Thymus (tissue), 11 donors: ENCODE results near the gene GALNT13. TPM values are rescaled to one million over a fixed set of nuclear protein-coding genes. Genes with fewer than 3 reads are reported as not detected.

Experiments
- DNase-seq, 9 donors: peaks; one replicate each; pipeline ENCODE4 v3.0.0-alpha.2; 2013; ENCODE audit warnings: low spot score in 9 of 9, low read depth in 6 of 9, missing footprints in 1 of 9
- H3K27ac ChIP-seq, 2 donors: one replicate each; pipeline ENCODE4 v1.5.1; 2013; ENCODE audit warnings: control low read depth in 1 of 2, low read depth in 1 of 2, low read length in 1 of 2, mild to moderate bottlenecking in 1 of 2, moderate library complexity in 1 of 2
- H3K27me3 ChIP-seq, 2 donors: one replicate each; pipeline ENCODE4 v1.5.1; 2013; ENCODE audit warnings: low read length in 1 of 2; ENCODE audit not compliant: control insufficient read depth in 2 of 2, insufficient read depth in 1 of 2
- H3K36me3 ChIP-seq, 2 donors: one replicate each; pipeline ENCODE4 v1.5.1; 2013; ENCODE audit warnings: low read length in 1 of 2, mild to moderate bottlenecking in 1 of 2, moderate library complexity in 1 of 2; ENCODE audit not compliant: control insufficient read depth in 2 of 2, insufficient read depth in 2 of 2
- H3K4me1 ChIP-seq, 2 donors: one replicate each; pipeline ENCODE4 v1.5.1; 2013; ENCODE audit warnings: low read length in 2 of 2; ENCODE audit not compliant: control insufficient read depth in 2 of 2, insufficient read depth in 2 of 2
- H3K4me3 ChIP-seq, 2 donors: one replicate each; pipeline ENCODE4 v1.5.1; 2013; ENCODE audit warnings: low read length in 2 of 2, control low read depth in 1 of 2, mild to moderate bottlenecking in 1 of 2
- H3K9me3 ChIP-seq, 2 donors: one replicate each; pipeline ENCODE4 v1.5.1; 2013; ENCODE audit warnings: low read length in 1 of 2, mild to moderate bottlenecking in 1 of 2; ENCODE audit not compliant: control insufficient read depth in 2 of 2, insufficient read depth in 1 of 2
- WGBS: extraction: QIAGEN DNeasy Blood & Tissue Kit; methylation state at CpG from one replicate; pipeline ENCODE4 v1.1.7; 2013; 5-methylcytosine and 5-hydroxymethylcytosine counted together
- polyA plus RNA-seq: library from polyadenylated mRNA; stranded (reverse); fragments of 200-250 nt; gene quantifications from one replicate; pipeline ENCODE4 v1.2.3, GENCODE V29; 2013
- total RNA-seq: library from RNA; stranded (reverse); fragments of 120-200 nt; gene quantifications from one replicate; pipeline ENCODE4 v1.2.4, GENCODE V29; 2013
- donor health status: healthy.

The GALNT13 gene
- total and polyA plus RNA-seq, 2 donors = 0.05 to 0.28 TPM

GRCh38 chr2:154490530-154490929 lies 618.8 kb downstream of the GALNT13 start:
- no peaks in the 10 kb centered on the region for H3K27me3 ChIP-seq
- no peaks in the 10 kb centered on the region for H3K9me3 ChIP-seq
- no peak overlapping the region for H3K4me3 ChIP-seq
- no peak overlapping the region for H3K27ac ChIP-seq
- no peak for DNase-seq
- no peaks in the 10 kb centered on the region for H3K36me3 ChIP-seq
- WGBS = 99% methylated on average over 1 of the region's 1 CpG
- H3K4me1 ChIP-seq = no peaks in the 10 kb centered on the region

GRCh38 chr2:154495455-154495868 lies 623.7 kb downstream of the GALNT13 start:
- no peaks in the 10 kb centered on the region for H3K27me3 ChIP-seq
- no peak for DNase-seq
- no peaks in the 10 kb centered on the region for H3K4me1 ChIP-seq
- no peak overlapping the region for H3K4me3 ChIP-seq
- H3K9me3 ChIP-seq = no peaks in the 10 kb centered on the region
- H3K36me3 ChIP-seq = no peaks in the 10 kb centered on the region
- no peak overlapping the region for H3K27ac ChIP-seq
- 90% methylated on average over 4 of the region's 4 CpGs for WGBS

GRCh38 chr2:154497019-154497418 lies 625.3 kb downstream of the GALNT13 start:
- Histone ChIP-seq H3K4me1 (no peaks in the 10 kb centered on the region), H3K27ac (no peak overlapping the region), H3K27me3 (no peaks in the 10 kb centered on the region), H3K9me3 (no peaks in the 10 kb centered on the region), H3K36me3 (no peaks in the 10 kb centered on the region), H3K4me3 (no peak overlapping the region)
- no peak for DNase-seq
